ENCODE data around the gene CHGA. TPM values are rescaled to one million over a fixed set of nuclear protein-coding genes. Genes with fewer than 3 reads are reported as not detected.

Gene CHGA
- total RNA-seq, 2 experiments from 2014 or later = not detected

- ATAC-seq = no peak
- no peak for TF ChIP-seq CTCF (IDR thresholded peaks at IDR 0.05)
- peaks cover 11% of the 10 kb centered on the region for H3K27me3 Mint-ChIP-seq
- no peak for DNase-seq
- H3K4me1 Mint-ChIP-seq (ENCODE audit: low read depth) = peaks cover 5% of the 10 kb centered on the region
- no peak overlapping the region for H3K27ac Mint-ChIP-seq
- intact Hi-C loops (cut with micrococcal nuclease) = no loop called here
- no peaks in the 10 kb centered on the region for H3K36me3 Mint-ChIP-seq (ENCODE audit: low read depth)
- H3K9me3 Mint-ChIP-seq = no peaks in the 10 kb centered on the region
- ChIA-PET CTCF (no interaction called here), POLR2A (interaction anchor here (0.9 kb wide), 1 partner anchor 10 kb away, joined by 3 read pairs; no protein-coding TSS in a partner anchor)
- no peak overlapping the region for H3K4me3 Mint-ChIP-seq
Measured at GRCh38 chr14:92887157-92887556, 35.8 kb upstream of the CHGA start.

GRCh38 chr14:92888896-92889295 is 34.1 kb upstream of the CHGA start:
- ATAC-seq = no peak
- Mint-ChIP-seq H3K4me3 (no peak overlapping the region), H3K27ac (no peak overlapping the region), H3K9me3 (peaks cover 14% of the 10 kb centered on the region), H3K4me1 (ENCODE audit: low read depth) (peaks cover 13% of the 10 kb centered on the region), H3K36me3 (ENCODE audit: low read depth) (no peaks in the 10 kb centered on the region), H3K27me3 (peaks cover 11% of the 10 kb centered on the region)
- no peak for DNase-seq
- POLR2A ChIA-PET = no interaction called here
- intact Hi-C loops (cut with micrococcal nuclease) = no loop called here
- CTCF ChIA-PET = no interaction called here
- TF ChIP-seq CTCF (IDR thresholded peaks at IDR 0.05) = no peak

GRCh38 chr14:92890830-92891588 is 31.9 kb upstream of the CHGA start:
- H3K9me3 Mint-ChIP-seq = peaks cover 20% of the 10 kb centered on the region
- peaks cover 12% of the 10 kb centered on the region for H3K27me3 Mint-ChIP-seq
- H3K27ac Mint-ChIP-seq = no peak overlapping the region
- POLR2A ChIA-PET = no interaction called here
- intact Hi-C loops (cut with micrococcal nuclease) = no loop called here
- ATAC-seq (peak; percentile 27), DNase-seq (peak; percentile 14)
- H3K36me3 Mint-ChIP-seq (ENCODE audit: low read depth) = no peaks in the 10 kb centered on the region
- peaks cover 8% of the 10 kb centered on the region for H3K4me1 Mint-ChIP-seq (ENCODE audit: low read depth)
- H3K4me3 Mint-ChIP-seq = no peak overlapping the region
- CTCF ChIA-PET = no interaction called here
- no peak for TF ChIP-seq CTCF (IDR thresholded peaks at IDR 0.05)

- Mint-ChIP-seq H3K4me3 (no peak overlapping the region), H3K9me3 (peaks cover 20% of the 10 kb centered on the region), H3K27ac (no peak overlapping the region), H3K36me3 (ENCODE audit: low read depth) (no peaks in the 10 kb centered on the region), H3K4me1 (ENCODE audit: low read depth) (peaks cover 8% of the 10 kb centered on the region), H3K27me3 (peaks cover 13% of the 10 kb centered on the region)
- DNase-seq (no peak), ATAC-seq (peak; percentile 65)
- TF ChIP-seq CTCF (IDR thresholded peaks at IDR 0.05) = no peak
- CTCF ChIA-PET = interaction anchor here (1.7 kb wide), 1 partner anchor 60 kb away, joined by 4 read pairs; no protein-coding TSS in a partner anchor
- POLR2A ChIA-PET = no interaction called here
- intact Hi-C loops (cut with micrococcal nuclease) = no loop called here
Measured at GRCh38 chr14:92892589-92892988, 30.4 kb upstream of the CHGA start.

- intact Hi-C loops (cut with micrococcal nuclease) = no loop called here
- peaks cover 22% of the 10 kb centered on the region for H3K9me3 Mint-ChIP-seq
- H3K4me3 Mint-ChIP-seq = no peak overlapping the region
- no peak for TF ChIP-seq CTCF (IDR thresholded peaks at IDR 0.05)
- H3K27ac Mint-ChIP-seq = no peak overlapping the region
- ChIA-PET POLR2A (no interaction called here), CTCF (no interaction called here)
- H3K36me3 Mint-ChIP-seq (ENCODE audit: low read depth) = no peaks in the 10 kb centered on the region
- H3K4me1 Mint-ChIP-seq (ENCODE audit: low read depth) = peaks cover 21% of the 10 kb centered on the region
- no peak for ATAC-seq
- DNase-seq = no peak
- peaks cover 13% of the 10 kb centered on the region for H3K27me3 Mint-ChIP-seq
Measured at GRCh38 chr14:92895352-92895878, 27.5 kb upstream of the CHGA start.

Measured in activated CD8-positive, alpha-beta T cell treated with anti-CD3 and anti-CD28 coated beads for 36 hours (primary cell).